Aorta (tissue), 5 donors: ENCODE measurements around the gene KCNQ1. TPM values are rescaled to one million over a fixed set of nuclear protein-coding genes. Genes with fewer than 3 reads are reported as not detected.

Experiments used
- ATAC-seq: fragments of 200-7000 bp; cut with Tn5 transposase; one replicate; pipeline ENCODE4 v1.9.1; 2022; ENCODE audit warnings: moderate library complexity; ENCODE audit not compliant: low FRiP score
- DNase-seq, 2 donors: peaks; one replicate each; pipeline ENCODE4 v3.0.0-alpha.2; 2020
- H3K27ac ChIP-seq, 2 donors: one replicate each; pipeline ENCODE4 v1.5.1; 2013; ENCODE audit warnings: low read length in 2 of 2, mild to moderate bottlenecking in 2 of 2, moderate library complexity in 2 of 2, control low read depth in 1 of 2, inconsistent platforms in 1 of 2, low read depth in 1 of 2
- H3K27me3 ChIP-seq, 2 donors: one replicate each; pipeline ENCODE4 v1.6.1; 2013; ENCODE audit warnings: control low read depth in 1 of 2, low read length in 1 of 2, mild to moderate bottlenecking in 1 of 2, moderate library complexity in 1 of 2; ENCODE audit not compliant: insufficient read depth in 2 of 2, control insufficient read depth in 1 of 2
- H3K36me3 ChIP-seq, 2 donors: one replicate each; pipeline ENCODE4 v1.6.1; 2013; ENCODE audit warnings: control low read depth in 1 of 2, low read length in 1 of 2, mild to moderate bottlenecking in 1 of 2; ENCODE audit not compliant: insufficient read depth in 2 of 2, control insufficient read depth in 1 of 2
- H3K4me1 ChIP-seq, 2 donors: one replicate each; pipeline ENCODE4 v1.6.1; 2013; ENCODE audit warnings: low read length in 2 of 2, control low read depth in 1 of 2, mild to moderate bottlenecking in 1 of 2, moderate library complexity in 1 of 2; ENCODE audit not compliant: insufficient read depth in 2 of 2, control insufficient read depth in 1 of 2
- H3K4me3 ChIP-seq, 2 donors: one replicate each; pipeline ENCODE4 v1.5.1; 2013; ENCODE audit warnings: low read length in 2 of 2, control low read depth in 1 of 2, mild to moderate bottlenecking in 1 of 2
- H3K9me3 ChIP-seq: one replicate; pipeline ENCODE4 v1.6.1; 2013; ENCODE audit warnings: mild to moderate bottlenecking, low read length; ENCODE audit not compliant: control insufficient read depth
- WGBS, 2 donors: extraction: QIAGEN DNeasy Blood & Tissue Kit; methylation state at CpG; one replicate each; pipeline ENCODE4 v1.1.7; 2013; 5-methylcytosine and 5-hydroxymethylcytosine counted together
- intact Hi-C, 2 donors: fragments of 100-400 bp; cut with DNase I; formaldehyde crosslinking; loops; one replicate each; pipeline versions ENCODE4 v1.14.2 to v1.15.0; 2022
- polyA plus RNA-seq, 2 donors: library from polyadenylated mRNA; stranded (reverse); fragments of 200-250 nt; gene quantifications; one replicate each; pipeline ENCODE4 v1.2.3, GENCODE V29; 2013
- total RNA-seq, 2 donors: library from RNA; stranded (reverse); fragmentation: NEBNext Ultra II Directional; extraction: Animal tissue kit (Norgen Biotek cat#: 25700); gene quantifications; one replicate each; pipeline ENCODE4 v1.2.1, GENCODE V29; 2021
- donor health status: healthy with polysubstance abuse.
- donor health status: Bipolar disorder and iron deficiency.
- donor health status: DM: no; HTN: no; CAD: no.
- donor health status: DM: no; HTN: no; CAD: no.
- donor health status: DM: yes; HTN: yes; CAD: no.

The KCNQ1 gene
- total and polyA plus RNA-seq, 4 donors = 0.67 to 11.5 (median 5.8) TPM

DNA sequence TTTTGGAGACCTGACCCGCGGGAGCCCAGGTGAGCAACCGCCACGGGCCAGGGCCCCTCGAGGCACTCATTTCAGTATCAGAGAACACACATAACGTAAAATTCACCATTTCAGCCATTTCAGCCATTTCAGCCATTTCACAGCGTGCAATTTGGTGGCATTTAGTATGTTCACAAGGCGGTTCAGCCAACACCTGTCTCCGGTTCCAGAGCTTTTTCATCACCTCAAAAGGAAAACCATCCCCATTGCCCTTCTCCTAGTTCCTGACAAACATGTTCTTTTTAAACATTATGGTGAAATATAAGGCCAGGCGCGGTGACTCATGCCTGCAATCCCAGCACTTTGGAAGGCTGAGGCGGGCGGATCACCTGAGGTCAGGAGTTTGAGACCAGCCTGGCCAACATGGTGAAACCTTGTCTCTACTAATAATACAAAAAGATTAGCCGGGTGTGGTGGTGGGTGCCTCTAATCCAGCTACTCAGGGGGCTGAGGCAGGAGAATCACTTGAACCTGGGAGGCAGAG is 119.3 kb downstream of the KCNQ1 start:
- no peaks in the 10 kb centered on the region for H3K36me3 ChIP-seq
- H3K27me3 ChIP-seq = no peaks in the 10 kb centered on the region
- intact Hi-C loops = no loop called here
- ATAC-seq = no peak
- no peak overlapping the region for H3K27ac ChIP-seq
- 94% methylated on average over 14 of the region's 14 CpGs for WGBS, 2 donors
- no peaks in the 10 kb centered on the region for H3K9me3 ChIP-seq
- H3K4me3 ChIP-seq = no peak overlapping the region
- H3K4me1 ChIP-seq = no peaks in the 10 kb centered on the region
- peak in 1 of 2 donors; percentile 42 for DNase-seq

- H3K36me3 ChIP-seq = no peaks in the 10 kb centered on the region
- ATAC-seq (no peak), DNase-seq (peak; percentile 24 to 47)
- no peak overlapping the region for H3K4me3 ChIP-seq
- H3K27me3 ChIP-seq = no peaks in the 10 kb centered on the region
- H3K9me3 ChIP-seq = no peaks in the 10 kb centered on the region
- intact Hi-C loops = no loop called here
- H3K27ac ChIP-seq = no peak overlapping the region
- no peaks in the 10 kb centered on the region for H3K4me1 ChIP-seq
- WGBS, 2 donors = 82 to 84% methylated on average over 16 of the region's 16 CpGs
Observed at GRCh38 chr11:2564588-2565425, 120.0 kb downstream of the KCNQ1 start.

- Histone ChIP-seq H3K36me3 (no peaks in the 10 kb centered on the region), H3K4me1 (no peaks in the 10 kb centered on the region), H3K27ac (no peak overlapping the region), H3K4me3 (no peak overlapping the region), H3K9me3 (no peaks in the 10 kb centered on the region), H3K27me3 (no peaks in the 10 kb centered on the region)
- 92 to 94% methylated on average over 13 of the region's 13 CpGs for WGBS, 2 donors
- peak; percentile 18 to 68 for DNase-seq
- intact Hi-C loops = no loop called here
- no peak for ATAC-seq
Observed at GRCh38 chr11:2565447-2566222, 120.8 kb downstream of the KCNQ1 start.

DNA sequence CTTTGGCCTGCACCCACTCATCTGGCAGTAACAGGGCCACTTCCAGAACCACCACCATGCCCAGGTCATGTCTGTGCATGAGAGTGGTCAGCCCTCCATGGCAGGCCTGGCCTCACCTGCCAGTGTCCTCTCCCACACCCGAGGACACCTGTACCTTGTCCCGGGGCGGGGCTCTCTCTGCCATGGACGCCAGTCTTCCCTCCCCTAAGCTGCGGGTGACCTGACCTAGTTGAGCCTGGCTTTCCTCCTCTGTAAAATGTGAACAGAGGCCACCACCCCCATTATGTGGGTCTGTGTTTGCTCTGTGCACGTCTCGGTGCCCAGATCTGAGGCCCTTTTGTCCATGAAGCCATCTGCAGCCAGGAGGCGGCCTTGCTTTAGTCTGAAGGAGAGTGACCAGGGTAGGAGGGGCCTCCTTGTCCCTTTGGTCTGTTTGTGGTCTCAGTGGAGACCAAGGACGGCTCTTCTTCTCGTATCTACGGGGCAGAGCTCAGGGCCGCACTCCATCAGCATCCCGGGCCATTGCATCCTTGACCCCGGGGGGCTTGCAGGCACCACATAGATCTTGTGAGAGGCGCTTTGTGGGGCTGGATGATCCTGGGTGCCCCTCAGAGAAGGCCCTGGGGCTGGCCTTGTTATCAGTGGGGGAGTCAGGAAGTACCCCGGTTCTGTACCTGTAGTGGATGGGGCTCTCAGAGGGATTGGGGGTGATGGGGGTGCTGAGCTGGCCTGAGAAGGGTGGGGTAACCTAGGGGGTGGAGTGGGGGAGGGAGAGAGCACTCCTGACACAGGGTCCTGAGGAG is 121.6 kb downstream of the KCNQ1 start:
- no peaks in the 10 kb centered on the region for H3K9me3 ChIP-seq
- no peaks in the 10 kb centered on the region for H3K36me3 ChIP-seq
- H3K27ac ChIP-seq = no peak overlapping the region
- DNase-seq = peak; percentile 33 to 68
- ATAC-seq = no peak
- H3K4me1 ChIP-seq = no peaks in the 10 kb centered on the region
- H3K4me3 ChIP-seq = no peak overlapping the region
- no peaks in the 10 kb centered on the region for H3K27me3 ChIP-seq
- intact Hi-C loops = no loop called here
- 91 to 92% methylated on average over 16 of the region's 16 CpGs for WGBS, 2 donors

GRCh38 chr11:2567026-2567671 is 122.3 kb downstream of the KCNQ1 start:
- no peaks in the 10 kb centered on the region for H3K27me3 ChIP-seq
- H3K27ac ChIP-seq = no peak overlapping the region
- intact Hi-C loops = no loop called here
- H3K4me1 ChIP-seq = no peaks in the 10 kb centered on the region
- no peak for ATAC-seq
- 88 to 95% methylated on average over 5 of the region's 5 CpGs for WGBS, 2 donors
- H3K36me3 ChIP-seq = no peaks in the 10 kb centered on the region
- no peaks in the 10 kb centered on the region for H3K9me3 ChIP-seq
- peak in 1 of 2 donors; percentile 33 for DNase-seq
- no peak overlapping the region for H3K4me3 ChIP-seq

DNA sequence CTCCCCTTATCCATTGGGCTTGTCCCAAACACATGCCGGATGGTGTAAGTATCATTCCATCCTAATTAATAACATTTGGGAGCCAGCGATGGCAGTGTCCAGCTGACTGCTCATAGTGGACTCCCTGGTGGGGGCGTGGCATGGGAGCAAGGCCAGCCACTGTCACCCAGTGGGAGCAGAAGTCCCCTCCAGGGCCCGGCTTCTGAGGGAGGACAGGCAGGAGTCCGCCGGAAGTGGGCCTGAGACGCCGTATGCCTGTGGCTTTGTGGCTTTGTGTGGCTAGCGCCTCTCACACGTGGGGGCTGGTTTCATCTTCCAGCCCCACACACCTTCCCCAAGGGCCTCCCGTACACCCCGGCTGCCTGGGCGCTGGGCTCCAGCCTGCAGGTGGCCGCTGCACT is 124.5 kb downstream of the KCNQ1 start:
- ATAC-seq (no peak), DNase-seq (peak in 1 of 2 donors; percentile 47)
- intact Hi-C loops = no loop called here
- Histone ChIP-seq H3K4me3 (no peak overlapping the region), H3K9me3 (no peaks in the 10 kb centered on the region), H3K27ac (no peak overlapping the region), H3K36me3 (no peaks in the 10 kb centered on the region), H3K27me3 (no peaks in the 10 kb centered on the region), H3K4me1 (no peaks in the 10 kb centered on the region)
- 93 to 96% methylated on average over 14 of the region's 14 CpGs for WGBS, 2 donors

- intact Hi-C loops = no loop called here
- WGBS, 2 donors = 95 to 98% methylated on average over 10 of the region's 10 CpGs
Observed at GRCh38 chr11:2569731-2570210, 125.0 kb downstream of the KCNQ1 start.

More at GRCh38 chr11:2569731-2570210, 125.0 kb downstream of the KCNQ1 start:
- H3K4me3 ChIP-seq = no peak overlapping the region
- H3K36me3 ChIP-seq = no peaks in the 10 kb centered on the region
- no peaks in the 10 kb centered on the region for H3K27me3 ChIP-seq
- DNase-seq (peak; percentile 35 to 62), ATAC-seq (no peak)
- H3K27ac ChIP-seq = no peak overlapping the region
- H3K4me1 ChIP-seq = no peaks in the 10 kb centered on the region
- H3K9me3 ChIP-seq = no peaks in the 10 kb centered on the region
